NB4 (cell line): ENCODE measurements around the gene SORT1.

Experiments
- DNase-seq: peaks from one replicate; pipeline ENCODE4 v3.0.0; 2010; ENCODE audit warnings: low read depth
- H3K4me3 ChIP-seq: one replicate; pipeline ENCODE4 v1.5.1; 2011; ENCODE audit warnings: mild to moderate bottlenecking, low read depth, low read length, moderate library complexity
- MYC ChIP-seq: IDR thresholded peaks from 2 replicates; pipeline ENCODE4 v1.6.1; 2011; ENCODE audit warnings: low read depth, low read length
- POLR2A ChIP-seq: IDR thresholded peaks from 2 replicates; pipeline ENCODE4 v1.6.1; 2011; ENCODE audit warnings: mild to moderate bottlenecking; ENCODE audit not compliant: insufficient read length; ENCODE audit errors: extremely low read depth
- TF ChIP-seq, protein P1 (sequence below): IDR thresholded peaks from 2 replicates; pipeline ENCODE4 v1.6.1; 2011; ENCODE audit warnings: low read depth, low read length
- TF ChIP-seq, protein P2 (sequence below): IDR thresholded peaks from one replicate; pipeline ENCODE4 v1.5.1; 2012; ENCODE audit warnings: low read depth, low read length

Gene SORT1

DNA sequence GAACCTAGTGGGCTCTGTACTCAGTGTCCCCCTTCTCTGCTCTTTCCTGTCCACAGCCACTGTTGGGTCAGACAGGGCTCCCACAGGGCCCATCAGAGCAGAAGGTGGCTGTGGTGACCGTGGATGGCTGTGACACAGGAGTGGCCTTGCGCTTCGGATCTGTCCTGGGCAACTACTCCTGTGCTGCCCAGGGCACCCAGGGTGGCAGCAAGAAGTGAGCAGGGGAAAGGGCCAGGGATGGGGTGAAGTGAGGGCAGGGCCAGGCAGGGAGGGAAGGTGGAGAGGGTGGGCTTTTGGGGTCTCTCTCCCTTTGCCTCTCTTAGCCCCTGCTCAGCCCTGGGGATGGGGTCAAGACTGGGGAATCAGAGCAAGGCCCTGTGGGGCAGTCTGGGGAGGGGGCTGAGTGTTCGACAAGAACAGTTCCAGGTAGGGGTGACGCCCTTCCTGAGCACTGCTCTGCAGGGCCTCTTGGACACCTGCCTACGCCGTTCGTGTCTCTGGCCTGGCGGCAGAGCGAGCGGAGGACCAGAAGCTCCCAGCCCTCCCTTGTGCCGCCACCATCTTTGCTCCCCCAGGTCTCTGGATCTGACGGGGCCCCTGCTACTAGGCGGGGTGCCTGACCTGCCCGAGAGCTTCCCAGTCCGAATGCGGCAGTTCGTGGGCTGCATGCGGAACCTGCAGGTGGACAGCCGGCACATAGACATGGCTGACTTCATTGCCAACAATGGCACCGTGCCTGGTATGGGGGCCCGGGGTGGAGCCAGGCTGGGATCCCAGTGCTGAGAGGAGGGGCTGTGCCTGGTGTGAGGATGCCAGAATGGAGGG lies 135.3 kb downstream of the SORT1 start:
- H3K4me3 ChIP-seq, result no peak overlapping the region
- no peak for TF ChIP-seq MYC
- TF ChIP-seq, protein P1, sequence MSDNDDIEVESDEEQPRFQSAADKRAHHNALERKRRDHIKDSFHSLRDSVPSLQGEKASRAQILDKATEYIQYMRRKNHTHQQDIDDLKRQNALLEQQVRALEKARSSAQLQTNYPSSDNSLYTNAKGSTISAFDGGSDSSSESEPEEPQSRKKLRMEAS, result no peak
- no peak for TF ChIP-seq POLR2A
- TF ChIP-seq, protein P2, sequence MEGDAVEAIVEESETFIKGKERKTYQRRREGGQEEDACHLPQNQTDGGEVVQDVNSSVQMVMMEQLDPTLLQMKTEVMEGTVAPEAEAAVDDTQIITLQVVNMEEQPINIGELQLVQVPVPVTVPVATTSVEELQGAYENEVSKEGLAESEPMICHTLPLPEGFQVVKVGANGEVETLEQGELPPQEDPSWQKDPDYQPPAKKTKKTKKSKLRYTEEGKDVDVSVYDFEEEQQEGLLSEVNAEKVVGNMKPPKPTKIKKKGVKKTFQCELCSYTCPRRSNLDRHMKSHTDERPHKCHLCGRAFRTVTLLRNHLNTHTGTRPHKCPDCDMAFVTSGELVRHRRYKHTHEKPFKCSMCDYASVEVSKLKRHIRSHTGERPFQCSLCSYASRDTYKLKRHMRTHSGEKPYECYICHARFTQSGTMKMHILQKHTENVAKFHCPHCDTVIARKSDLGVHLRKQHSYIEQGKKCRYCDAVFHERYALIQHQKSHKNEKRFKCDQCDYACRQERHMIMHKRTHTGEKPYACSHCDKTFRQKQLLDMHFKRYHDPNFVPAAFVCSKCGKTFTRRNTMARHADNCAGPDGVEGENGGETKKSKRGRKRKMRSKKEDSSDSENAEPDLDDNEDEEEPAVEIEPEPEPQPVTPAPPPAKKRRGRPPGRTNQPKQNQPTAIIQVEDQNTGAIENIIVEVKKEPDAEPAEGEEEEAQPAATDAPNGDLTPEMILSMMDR, result no peak
- DNase-seq, result no peak

DNA sequence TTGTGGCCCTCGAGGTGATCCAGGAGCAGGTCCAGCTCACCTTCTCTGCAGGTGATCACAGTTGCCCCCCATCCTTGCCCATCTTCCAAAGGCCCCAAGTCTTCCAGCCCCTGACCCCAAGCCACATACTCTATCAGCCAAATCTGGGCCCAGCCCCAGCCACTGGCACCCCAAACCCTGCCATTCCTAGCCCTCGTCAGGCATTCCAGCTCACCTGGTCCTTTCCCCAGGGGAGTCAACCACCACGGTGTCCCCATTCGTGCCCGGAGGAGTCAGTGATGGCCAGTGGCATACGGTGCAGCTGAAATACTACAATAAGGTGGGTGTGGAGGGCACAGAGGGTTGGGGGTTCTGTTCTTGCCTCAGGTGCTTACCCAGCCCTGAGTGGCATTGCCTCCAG lies 136.1 kb downstream of the SORT1 start:
- H3K4me3 ChIP-seq, result no peak overlapping the region
- TF ChIP-seq MYC, result no peak
- no peak for TF ChIP-seq POLR2A
- TF ChIP-seq, protein P2, result no peak
- TF ChIP-seq, protein P1, result no peak
- no peak for DNase-seq

DNA sequence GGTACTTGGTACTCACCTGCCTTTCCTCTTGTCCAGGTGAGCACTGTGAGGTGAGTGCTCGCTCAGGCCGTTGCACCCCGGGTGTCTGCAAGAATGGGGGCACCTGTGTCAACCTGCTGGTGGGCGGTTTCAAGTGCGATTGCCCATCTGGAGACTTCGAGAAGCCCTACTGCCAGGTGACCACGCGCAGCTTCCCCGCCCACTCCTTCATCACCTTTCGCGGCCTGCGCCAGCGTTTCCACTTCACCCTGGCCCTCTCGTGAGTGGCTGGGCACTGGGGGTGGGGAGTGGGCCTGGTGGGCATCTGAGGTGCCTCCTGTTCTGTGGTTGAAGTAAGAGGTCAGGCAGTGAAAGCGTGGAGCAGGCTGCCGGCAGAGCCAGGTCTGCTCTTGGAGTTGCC lies 136.7 kb downstream of the SORT1 start:
- no peak for DNase-seq

DNA sequence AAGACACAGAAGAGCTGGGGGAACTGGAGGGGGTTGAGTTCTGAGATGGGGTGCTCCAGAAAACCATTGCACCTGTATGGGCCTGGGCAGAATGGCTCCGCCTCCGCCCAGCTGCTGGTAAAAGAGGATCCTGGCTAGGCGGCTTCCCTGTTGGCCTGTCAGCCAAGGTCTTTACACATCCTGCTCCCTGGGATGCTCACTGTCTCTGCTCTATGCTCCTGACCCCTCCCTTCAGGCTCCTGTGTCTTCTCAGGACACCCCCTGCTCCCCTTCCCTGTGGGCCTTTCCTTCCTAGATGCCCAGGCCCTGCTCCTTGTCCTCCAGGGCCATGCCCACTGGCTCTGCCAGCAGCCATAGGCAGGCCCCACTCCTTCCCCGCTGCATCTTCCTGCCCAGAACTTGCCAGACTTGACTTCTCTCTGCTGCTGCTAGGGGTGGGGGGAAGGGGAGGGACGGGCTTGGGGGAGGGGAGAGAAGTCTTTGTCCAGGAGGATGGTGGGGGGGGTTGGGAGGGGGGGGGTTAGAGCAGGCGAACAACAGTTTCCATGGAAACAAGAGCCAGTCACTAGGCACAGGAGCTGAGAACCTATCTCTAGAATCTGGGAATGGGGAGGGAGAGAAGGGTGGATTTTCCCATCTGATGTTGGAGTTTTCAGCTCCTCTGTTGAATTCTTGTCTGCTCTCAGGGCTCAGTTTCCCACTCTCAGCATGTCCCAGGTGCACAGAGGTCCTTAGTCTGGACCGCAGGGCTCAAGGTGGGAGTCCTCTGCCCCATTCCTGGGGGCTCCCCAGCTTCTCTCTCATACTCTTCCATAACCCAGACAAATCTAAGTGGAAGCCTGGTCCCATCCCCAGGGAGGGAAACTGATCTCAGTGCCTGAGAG lies 137.8 kb downstream of the SORT1 start:
- no peak for DNase-seq
- no peak overlapping the region for H3K4me3 ChIP-seq
- TF ChIP-seq, protein P2, result no peak
- no peak for TF ChIP-seq POLR2A
- TF ChIP-seq, protein P1, result no peak
- TF ChIP-seq MYC, result no peak

More for the DNA sequence above, 136.7 kb downstream of the SORT1 start:
- no peak overlapping the region for H3K4me3 ChIP-seq
- no peak for TF ChIP-seq MYC
- TF ChIP-seq, protein P1, result no peak
- TF ChIP-seq POLR2A, result no peak
- TF ChIP-seq, protein P2, result no peak
